HepG2 (cell line): ENCODE measurements around the gene STK25. TPM values are rescaled to one million over a fixed set of nuclear protein-coding genes. Genes with fewer than 3 reads are reported as not detected.

Experiments
- ATAC-seq: fragments of 200-7000 bp; cut with Tn5 transposase; 3 replicates; pipeline ENCODE4 v1.9.1; 2020; ENCODE audit warnings: mild to moderate bottlenecking, moderate library complexity
- BruUV-seq: library from RNA; stranded (reverse); fragments of 400-500 nt; replicated peaks from 2 replicates; lab custom pipeline; 2021; lab: Mats Ljungman, UMichigan
- CTCF ChIA-PET: fragments of 300-600 bp; formaldehyde crosslinking; extraction: SDS; loops from one replicate; lab custom pipeline; 2021; ENCODE audit warnings: low total read pairs, inconsistent platforms, low intra/inter-chr PET ratio; lab: Yijun Ruan, JAX
- POLR2A ChIA-PET: fragments of 350-600 bp; sonication (Branson Sonifier 250); formaldehyde crosslinking; loops from one replicate; lab custom pipeline; 2020; ENCODE audit warnings: antibody characterized with exemption, inconsistent platforms; lab: Yijun Ruan, JAX
- DNase-seq: peaks from one replicate; pipeline ENCODE4 v3.0.0-alpha.2; 2015; ENCODE audit warnings: low spot score
- FAIRE-seq: peaks from 3 replicates; lab custom pipeline; 2011; peaks lifted over from hg19 to GRCh38; lab: Jason Lieb, UNC
- H2AFZ ChIP-seq: one replicate; pipeline ENCODE4 v1.6.1; 2011; ENCODE audit warnings: low read length, inconsistent platforms
- H3K27ac ChIP-seq: fragments of 300-600 bp; 3 replicates; pipeline ENCODE4 v1.8.0; 2011; ENCODE audit warnings: mixed run types, mild to moderate bottlenecking, mixed read lengths, low read length, inconsistent platforms; ENCODE audit not compliant: insufficient read depth; ENCODE audit errors: extremely low read length
- H3K27me3 ChIP-seq, 2 experiments: fragments of 200-600 bp in 1 of 2; 2 replicates in 1 of 2; 3 replicates in 1 of 2; pipeline versions ENCODE4 v1.6.0 to v1.8.0; 2011; ENCODE audit warnings: low read length in 2 of 2, mild to moderate bottlenecking in 2 of 2, moderate library complexity in 2 of 2, inconsistent platforms in 1 of 2; ENCODE audit not compliant: insufficient read depth in 2 of 2, control insufficient read depth in 1 of 2
- H3K36me3 ChIP-seq, 2 experiments: fragments of 200-600 bp in 1 of 2; replicated peaks in 1 of 2; 2 replicates in 1 of 2; 3 replicates in 1 of 2; pipeline versions ENCODE4 v1.5.1 to v1.8.0; 2011; ENCODE audit warnings: low read length in 2 of 2, inconsistent platforms in 1 of 2; ENCODE audit not compliant: insufficient read depth in 2 of 2, control insufficient read depth in 1 of 2
- H3K4me1 ChIP-seq: 2 replicates; pipeline ENCODE4 v1.5.1; 2012; ENCODE audit warnings: low read length, inconsistent platforms; ENCODE audit not compliant: insufficient read depth
- H3K4me2 ChIP-seq: 2 replicates; pipeline ENCODE4 v1.6.0; 2011; ENCODE audit warnings: low read depth, low read length, inconsistent platforms
- H3K4me3 ChIP-seq, 3 experiments: fragments of 200-600 bp in 1 of 3; sonication (generic), shearing (Covaris generic) in 1 of 3; replicated peaks in 1 of 3; 2 replicates each; pipeline ENCODE4 v1.5.1; 2011 to 2016; ENCODE audit warnings: low read length in 3 of 3, inconsistent platforms in 2 of 3, low read depth in 2 of 3, mild to moderate bottlenecking in 2 of 3, control low read depth in 1 of 3, mixed read lengths in 1 of 3; ENCODE audit not compliant: insufficient read depth in 1 of 3
- H3K79me2 ChIP-seq: one replicate; pipeline ENCODE4 v1.6.1; 2011; ENCODE audit warnings: low read length, inconsistent platforms; ENCODE audit not compliant: insufficient read depth
- H3K9ac ChIP-seq: 2 replicates; pipeline ENCODE4 v1.6.0; 2011; ENCODE audit warnings: mild to moderate bottlenecking, low read depth, low read length, inconsistent platforms; ENCODE audit not compliant: insufficient read depth
- H3K9me3 ChIP-seq: 2 replicates; pipeline ENCODE4 v1.5.1; 2012; ENCODE audit warnings: mild to moderate bottlenecking, low read length
- H4K20me1 ChIP-seq: 2 replicates; pipeline ENCODE4 v1.6.0; 2011; ENCODE audit warnings: inconsistent platforms, mild to moderate bottlenecking, low read length, moderate library complexity; ENCODE audit not compliant: insufficient read depth
- AGO2 ChIP-seq: fragments of 200-400 bp; formaldehyde crosslinking; optimal IDR thresholded peaks from 2 replicates; pipeline ENCODE3; 2017; ENCODE audit warnings: mild to moderate bottlenecking, low read depth, low read length, moderate library complexity
- AKAP8 ChIP-seq: sonication (generic); formaldehyde crosslinking; IDR thresholded peaks from 2 replicates; pipeline ENCODE4 v1.5.1; 2020; ENCODE audit warnings: mild to moderate bottlenecking, missing genetic modification reagents
- CHD2 ChIP-seq: IDR thresholded peaks from 2 replicates; pipeline ENCODE4 v1.6.1; 2011; ENCODE audit warnings: low read depth, low read length, improper control_type of control experiment
- FOXA3 ChIP-seq: IDR thresholded peaks from 2 replicates; pipeline ENCODE4 v1.6.1; 2016; ENCODE audit warnings: missing genetic modification reagents, missing compliant biosample characterization
- HDAC2 ChIP-seq: sonication (generic); formaldehyde crosslinking; IDR thresholded peaks from 2 replicates; pipeline ENCODE4 v1.4.0; 2020; ENCODE audit warnings: missing genetic modification reagents
- KLF16 ChIP-seq, 2 experiments: sonication (generic) in 1 of 2; formaldehyde crosslinking in 1 of 2; IDR thresholded peaks; 2 replicates each; pipeline versions ENCODE4 v1.6.1 to v1.8.0; 2016 to 2023; ENCODE audit warnings: missing genetic modification reagents in 2 of 2, missing compliant biosample characterization in 1 of 2
- MAF1 ChIP-seq: sonication (generic); formaldehyde crosslinking; IDR thresholded peaks from 2 replicates; pipeline ENCODE4 v1.5.0; 2020; ENCODE audit warnings: missing genetic modification reagents, borderline replicate concordance
- NFKB2 ChIP-seq: sonication (generic); formaldehyde crosslinking; IDR thresholded peaks from 2 replicates; pipeline ENCODE4 v1.4.0; 2020; ENCODE audit warnings: missing genetic modification reagents, borderline replicate concordance
- NONO ChIP-seq, 2 experiments: fragments of 450-650 bp in 1 of 2; sonication (generic) in 1 of 2; formaldehyde crosslinking in 1 of 2; IDR thresholded peaks in 1 of 2; conservative IDR thresholded peaks in 1 of 2; 2 replicates each; pipeline versions ENCODE4 v1.6.1 to v1.8.0; 2017 to 2022; ENCODE audit warnings: mild to moderate bottlenecking in 1 of 2, missing genetic modification reagents in 1 of 2, moderate library complexity in 1 of 2
- ZBTB25 ChIP-seq: IDR thresholded peaks from 2 replicates; pipeline ENCODE4 v1.6.1; 2018; ENCODE audit warnings: missing genetic modification reagents
- ZC3H13 ChIP-seq: sonication (generic); formaldehyde crosslinking; IDR thresholded peaks from 2 replicates; pipeline ENCODE4 v1.8.1; 2023; ENCODE audit warnings: mild to moderate bottlenecking, missing genetic modification reagents, moderate library complexity
- ZFX ChIP-seq: sonication (generic); formaldehyde crosslinking; IDR thresholded peaks from 2 replicates; pipeline ENCODE4 v1.4.0; 2020; ENCODE audit warnings: mild to moderate bottlenecking, low read depth, missing genetic modification reagents, moderate library complexity
- ZGPAT ChIP-seq: IDR thresholded peaks from 2 replicates; pipeline ENCODE4 v1.6.1; 2016; ENCODE audit warnings: mild to moderate bottlenecking
- ZNF768 ChIP-seq: sonication (generic); formaldehyde crosslinking; IDR thresholded peaks from 2 replicates; pipeline ENCODE4 v1.4.0; 2020; ENCODE audit warnings: missing genetic modification reagents
- WGBS: methylation state at CpG from one replicate; pipeline ENCODE4 v1.1.6; 2017; ENCODE audit warnings: low lambda C conversion rate; 5-methylcytosine and 5-hydroxymethylcytosine counted together
- in situ Hi-C: cut with HindIII; loops from 2 replicates; pipeline ENCODE4 v1.10.0; 2017; ENCODE audit warnings: low pct_unique_long_range_greater_than_20kb; ENCODE audit not compliant: extremely low pct_ligation_motif_present
- intact Hi-C: fragments of 100-400 bp; cut with micrococcal nuclease; formaldehyde crosslinking; loops from one replicate; pipeline ENCODE4 v1.10.0; 2022; ENCODE audit not compliant: unreplicated experiment
- polyA plus RNA-seq, 8 experiments: library from polyadenylated mRNA; depleted of rRNA in 3 of 8; stranded (reverse) in 7 of 8; unstranded in 1 of 8; fragments of >200 nt; fragmentation: Illumina TruSeq in 4 of 8; extraction: Trizol in 4 of 8; gene quantifications; 2 replicates each; pipeline versions ENCODE4 v1.2.1 to v1.2.3, GENCODE V29; 2011 to 2016; ENCODE audit warnings: low read depth in 4 of 8, missing spikeins in 1 of 8, mixed read lengths in 1 of 8; ENCODE audit not compliant: insufficient read depth in 1 of 8
- total RNA-seq, 5 experiments: library from RNA; depleted of rRNA; stranded (reverse); fragments of >200 nt; fragmentation: Illumina TruSeq; extraction: Trizol; gene quantifications; 2 replicates each; pipeline ENCODE4 v1.2.3, GENCODE V29; 2016; ENCODE audit warnings: low read depth in 1 of 5
- TF ChIP-seq, protein P1 (sequence below): sonication (generic); formaldehyde crosslinking; IDR thresholded peaks from 2 replicates; pipeline ENCODE4 v1.5.1; 2020; ENCODE audit warnings: mild to moderate bottlenecking, missing genetic modification reagents, moderate library complexity

Gene STK25
- total and polyA plus RNA-seq, 2 of the 13 experiments (the other 11 are each of a cell fraction or from before 2014, with no cell fraction given), result 177 to 481 TPM

GRCh38 chr2:241505086-241505780, 3.2 kb downstream of the STK25 start:
- Histone ChIP-seq H3K27me3 (no peaks in the 10 kb centered on the region), H3K4me1 (peaks cover 47% of the 10 kb centered on the region), H4K20me1 (peaks cover 35% of the 10 kb centered on the region; the same call in 1 of the 2 replicates), H3K4me3 (peak overlapping the region in 1 of 3 experiments; percentile 5; a peak in 1 of 6 replicates), H3K9ac (peak overlapping the region; percentile 2; the same call in 1 of the 2 replicates), H2AFZ (no peak overlapping the region), H3K4me2 (peak overlapping the region; percentile 91), H3K36me3 (peaks cover 13 to 22% of the 10 kb centered on the region in 2 experiments), H3K27ac (no peak overlapping the region), H3K9me3 (no peaks in the 10 kb centered on the region), H3K79me2 (peaks cover 59% of the 10 kb centered on the region)
- POLR2A ChIA-PET, result interaction anchor here (1.8 kb wide), 1 partner anchor 15 kb away, joined by 5 read pairs; no protein-coding TSS in a partner anchor
- ATAC-seq (no peak), DNase-seq (no peak), FAIRE-seq (no peak)
- in situ Hi-C loops, result no loop called here
- BruUV-seq, result no TSS peak
- intact Hi-C loops, result loop anchor here (10.0 kb wide), 1 partner anchor 150 kb away; the partner anchor contains the start of gene FARP2
- WGBS, result 91% methylated on average over 15 of the region's 15 CpGs
- CTCF ChIA-PET, result no interaction called here
- TF ChIP-seq KLF16 (CRISPR knock-in tag; IDR thresholded peaks at IDR 0.05), result no peak
- no peak for TF ChIP-seq MAF1 (CRISPR knock-in tag)
- no peak for TF ChIP-seq HDAC2 (CRISPR knock-in tag)
- TF ChIP-seq ZGPAT, result no peak
- TF ChIP-seq ZFX (CRISPR knock-in tag), result 0 out of 2 replicates have a peak, but pooled peaks have one; percentile 22
- TF ChIP-seq AKAP8 (CRISPR knock-in tag), result 0 out of 2 replicates have a peak, but pooled peaks have one; percentile 33
- TF ChIP-seq ZBTB25 (CRISPR knock-in tag), result no peak
- TF ChIP-seq, protein P1, sequence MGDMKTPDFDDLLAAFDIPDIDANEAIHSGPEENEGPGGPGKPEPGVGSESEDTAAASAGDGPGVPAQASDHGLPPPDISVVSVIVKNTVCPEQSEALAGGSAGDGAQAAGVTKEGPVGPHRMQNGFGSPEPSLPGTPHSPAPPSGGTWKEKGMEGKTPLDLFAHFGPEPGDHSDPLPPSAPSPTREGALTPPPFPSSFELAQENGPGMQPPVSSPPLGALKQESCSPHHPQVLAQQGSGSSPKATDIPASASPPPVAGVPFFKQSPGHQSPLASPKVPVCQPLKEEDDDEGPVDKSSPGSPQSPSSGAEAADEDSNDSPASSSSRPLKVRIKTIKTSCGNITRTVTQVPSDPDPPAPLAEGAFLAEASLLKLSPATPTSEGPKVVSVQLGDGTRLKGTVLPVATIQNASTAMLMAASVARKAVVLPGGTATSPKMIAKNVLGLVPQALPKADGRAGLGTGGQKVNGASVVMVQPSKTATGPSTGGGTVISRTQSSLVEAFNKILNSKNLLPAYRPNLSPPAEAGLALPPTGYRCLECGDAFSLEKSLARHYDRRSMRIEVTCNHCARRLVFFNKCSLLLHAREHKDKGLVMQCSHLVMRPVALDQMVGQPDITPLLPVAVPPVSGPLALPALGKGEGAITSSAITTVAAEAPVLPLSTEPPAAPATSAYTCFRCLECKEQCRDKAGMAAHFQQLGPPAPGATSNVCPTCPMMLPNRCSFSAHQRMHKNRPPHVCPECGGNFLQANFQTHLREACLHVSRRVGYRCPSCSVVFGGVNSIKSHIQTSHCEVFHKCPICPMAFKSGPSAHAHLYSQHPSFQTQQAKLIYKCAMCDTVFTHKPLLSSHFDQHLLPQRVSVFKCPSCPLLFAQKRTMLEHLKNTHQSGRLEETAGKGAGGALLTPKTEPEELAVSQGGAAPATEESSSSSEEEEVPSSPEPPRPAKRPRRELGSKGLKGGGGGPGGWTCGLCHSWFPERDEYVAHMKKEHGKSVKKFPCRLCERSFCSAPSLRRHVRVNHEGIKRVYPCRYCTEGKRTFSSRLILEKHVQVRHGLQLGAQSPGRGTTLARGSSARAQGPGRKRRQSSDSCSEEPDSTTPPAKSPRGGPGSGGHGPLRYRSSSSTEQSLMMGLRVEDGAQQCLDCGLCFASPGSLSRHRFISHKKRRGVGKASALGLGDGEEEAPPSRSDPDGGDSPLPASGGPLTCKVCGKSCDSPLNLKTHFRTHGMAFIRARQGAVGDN, result peak; percentile 35; the same call in 1 of the 2 replicates
- TF ChIP-seq FOXA3, result no peak
- 0 out of 2 replicates have a peak, but pooled peaks have one; percentile 0 for TF ChIP-seq NFKB2 (CRISPR knock-in tag)
- TF ChIP-seq ZNF768 (CRISPR knock-in tag), result 0 out of 2 replicates have a peak, but pooled peaks have one; percentile 6
- no peak for TF ChIP-seq NONO (IDR thresholded peaks at IDR 0.05)
- TF ChIP-seq NONO (CRISPR knock-in tag; conservative IDR thresholded peaks at IDR 0.05), result peak; percentile 41; the same call in 1 of the 2 replicates
- 0 out of 2 replicates have a peak, but pooled peaks have one; percentile 39 for TF ChIP-seq ZC3H13 (CRISPR knock-in tag)
- peak; percentile 79 for TF ChIP-seq AGO2
- no peak for TF ChIP-seq CHD2
